Mesenchymal stem cell (in vitro differentiated cells and primary cell): Measurements from ENCODE around the gene RALY.
A peak's percentile ranks its signal among the peaks of the same experiment; 100 is the strongest.

ENCODE experiments used
- DNase-seq: peaks from one replicate; pipeline ENCODE4 v3.0.0-alpha.2; 2013
- H2AFZ ChIP-seq: one replicate; pipeline ENCODE4 v1.6.1; 2013; ENCODE audit warnings: low read depth, mild to moderate bottlenecking, control low read depth, inconsistent platforms, low read length, moderate library complexity
- H2AK5ac ChIP-seq: 2 replicates; pipeline ENCODE4 v1.6.1; 2013; ENCODE audit warnings: low read length, moderate library complexity, mild to moderate bottlenecking, inconsistent platforms; ENCODE audit not compliant: severe bottlenecking
- H2BK120ac ChIP-seq: one replicate; pipeline ENCODE4 v1.6.1; 2013; ENCODE audit warnings: low read depth, mild to moderate bottlenecking, inconsistent platforms, low read length, moderate library complexity
- H2BK12ac ChIP-seq, 2 experiments: one replicate each; pipeline ENCODE4 v1.6.1; 2013; ENCODE audit warnings: inconsistent platforms in 2 of 2, low read length in 2 of 2, mild to moderate bottlenecking in 2 of 2, moderate library complexity in 2 of 2, control low read depth in 1 of 2
- H2BK15ac ChIP-seq: one replicate; pipeline ENCODE4 v1.6.1; 2013; ENCODE audit warnings: mild to moderate bottlenecking, low read depth, inconsistent platforms; ENCODE audit not compliant: poor library complexity, severe bottlenecking
- H2BK5ac ChIP-seq: 2 replicates; pipeline ENCODE4 v1.6.1; 2013; ENCODE audit warnings: low read depth, mild to moderate bottlenecking, low read length, control low read depth, inconsistent platforms; ENCODE audit not compliant: poor library complexity, severe bottlenecking
- H3K14ac ChIP-seq, 2 experiments: one replicate each; pipeline ENCODE4 v1.6.1; 2013; ENCODE audit warnings: inconsistent platforms in 2 of 2, low read length in 2 of 2, control low read depth in 1 of 2, mild to moderate bottlenecking in 1 of 2, moderate library complexity in 1 of 2
- H3K18ac ChIP-seq, 2 experiments: one replicate each; pipeline ENCODE4 v1.6.1; 2013; ENCODE audit warnings: inconsistent platforms in 2 of 2, low read length in 2 of 2, control low read depth in 1 of 2, low read depth in 1 of 2, mild to moderate bottlenecking in 1 of 2
- H3K23ac ChIP-seq, 2 experiments: one replicate each; pipeline ENCODE4 v1.6.1; 2013; ENCODE audit warnings: inconsistent platforms in 2 of 2, low read length in 2 of 2, mild to moderate bottlenecking in 2 of 2, moderate library complexity in 2 of 2, control low read depth in 1 of 2
- H3K27ac ChIP-seq: 2 replicates; pipeline ENCODE4 v1.5.1; 2013; ENCODE audit warnings: mild to moderate bottlenecking, moderate library complexity, low read length, control low read depth, inconsistent platforms; ENCODE audit not compliant: poor library complexity, severe bottlenecking
- H3K27me3 ChIP-seq, 2 experiments: 2 replicates each; pipeline versions ENCODE4 v1.6.1 to v1.7.0; 2013; ENCODE audit warnings: low read length in 2 of 2, mild to moderate bottlenecking in 2 of 2, moderate library complexity in 2 of 2, control low read depth in 1 of 2, inconsistent platforms in 1 of 2; ENCODE audit not compliant: control insufficient read depth in 1 of 2, insufficient read depth in 1 of 2
- H3K36me3 ChIP-seq, 2 experiments: 2 replicates each; pipeline versions ENCODE4 v1.6.1 to v1.7.0; 2013; ENCODE audit warnings: low read length in 2 of 2, control low read depth in 1 of 2, inconsistent platforms in 1 of 2, low read depth in 1 of 2, mild to moderate bottlenecking in 1 of 2; ENCODE audit not compliant: insufficient read depth in 2 of 2, control insufficient read depth in 1 of 2
- H3K4ac ChIP-seq, 2 experiments: one replicate each; pipeline ENCODE4 v1.6.1; 2013; ENCODE audit warnings: inconsistent platforms in 2 of 2, low read length in 2 of 2, mild to moderate bottlenecking in 2 of 2, moderate library complexity in 2 of 2, control low read depth in 1 of 2, low read depth in 1 of 2
- H3K4me1 ChIP-seq: 2 replicates; pipeline ENCODE4 v1.6.1; 2013; ENCODE audit warnings: low read depth, low read length, control low read depth; ENCODE audit not compliant: control insufficient read depth, insufficient read depth
- H3K4me2 ChIP-seq: 2 replicates; pipeline ENCODE4 v1.6.1; 2013; ENCODE audit warnings: low read length, mild to moderate bottlenecking, inconsistent platforms; ENCODE audit not compliant: poor library complexity, severe bottlenecking
- H3K4me3 ChIP-seq, 2 experiments: 2 replicates each; pipeline versions ENCODE4 v1.5.1 to v1.7.0; 2013; ENCODE audit warnings: low read length in 2 of 2, mild to moderate bottlenecking in 2 of 2, control low read depth in 1 of 2, low read depth in 1 of 2; ENCODE audit not compliant: insufficient read depth in 1 of 2
- H3K79me1 ChIP-seq: replicated peaks from 2 replicates; pipeline ENCODE4 v1.6.1; 2013; ENCODE audit warnings: mild to moderate bottlenecking, control low read depth, low read length, inconsistent platforms; ENCODE audit not compliant: poor library complexity, severe bottlenecking
- H3K9ac ChIP-seq: 2 replicates; pipeline ENCODE4 v1.7.0; 2013; ENCODE audit warnings: mild to moderate bottlenecking, low read length, moderate library complexity
- H3K9me3 ChIP-seq: 2 replicates; pipeline ENCODE4 v1.7.0; 2013; ENCODE audit warnings: mild to moderate bottlenecking, low read length; ENCODE audit not compliant: control insufficient read depth
- H4K8ac ChIP-seq: one replicate; pipeline ENCODE4 v1.6.1; 2013; ENCODE audit warnings: inconsistent platforms, mild to moderate bottlenecking, low read length, moderate library complexity
- H4K91ac ChIP-seq: one replicate; pipeline ENCODE4 v1.6.1; 2013; ENCODE audit warnings: mild to moderate bottlenecking, low read length, inconsistent platforms
- WGBS: methylation state at CpG from one replicate; pipeline ENCODE4 v1.1.7; 2013; ENCODE audit warnings: mixed read lengths; 5-methylcytosine and 5-hydroxymethylcytosine counted together

The RALY gene

DNA sequence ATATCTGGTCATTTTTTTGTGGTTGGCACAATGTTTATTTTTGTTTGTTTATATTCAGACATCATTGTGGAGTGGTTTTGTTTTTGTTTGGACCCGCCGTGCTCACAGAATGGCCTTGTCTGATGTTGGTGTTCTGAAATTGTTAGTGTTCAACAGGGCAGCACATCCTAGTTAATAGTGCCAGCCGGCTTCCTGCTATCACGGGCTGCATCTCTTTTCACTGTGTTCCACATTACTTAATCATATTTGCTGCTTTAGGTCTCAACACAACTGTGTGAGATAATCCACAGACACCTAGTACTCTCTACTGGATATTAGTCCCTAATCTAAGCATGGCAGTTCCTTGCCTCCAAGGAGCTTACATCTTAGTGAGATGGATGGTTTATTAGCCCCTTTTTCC, 121.1 kb downstream of the RALY start:
- 85% methylated on average over 4 of the region's 4 CpGs for WGBS

DNA sequence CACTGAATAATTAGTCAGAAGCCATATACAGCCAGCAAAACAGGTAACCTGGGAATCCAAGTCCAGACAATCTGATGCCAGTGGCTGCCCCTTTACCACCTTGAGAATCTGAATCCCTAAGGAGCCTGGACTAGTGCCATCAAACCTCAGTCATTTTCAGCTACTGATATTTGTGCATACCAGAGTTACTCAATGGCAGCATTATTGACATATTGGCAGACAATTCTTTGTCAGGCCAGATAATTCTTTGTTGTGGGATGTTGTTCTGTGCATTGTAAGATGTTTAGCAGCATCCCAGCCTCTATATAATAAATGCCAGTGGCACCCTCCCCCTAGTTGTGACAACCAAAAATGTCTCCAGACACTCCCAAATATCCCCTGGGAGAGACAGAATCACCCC, 121.5 kb downstream of the RALY start:
- Histone ChIP-seq H3K27ac (no peak overlapping the region), H2BK12ac (no peak overlapping the region)

More for the DNA sequence above, 121.1 kb downstream of the RALY start:
- H2AFZ ChIP-seq = no peak overlapping the region
- H2BK15ac ChIP-seq = no peak overlapping the region
- no peak overlapping the region for H2AK5ac ChIP-seq
- no peak overlapping the region for H2BK5ac ChIP-seq
- H3K9ac ChIP-seq = no peak overlapping the region
- DNase-seq = no peak
- peaks cover 3% of the 10 kb centered on the region for H3K4me1 ChIP-seq
- H2BK120ac ChIP-seq = no peak overlapping the region
- H3K23ac ChIP-seq = no peak overlapping the region
- H2BK12ac ChIP-seq = no peak overlapping the region
- H3K36me3 ChIP-seq = peaks cover 0 to under 1% of the 10 kb centered on the region in 2 experiments
- no peak overlapping the region for H3K14ac ChIP-seq
- H3K18ac ChIP-seq = no peak overlapping the region
- no peak overlapping the region for H4K91ac ChIP-seq
- no peak overlapping the region for H3K4me2 ChIP-seq
- H3K27ac ChIP-seq = no peak overlapping the region
- no peak overlapping the region for H4K8ac ChIP-seq
- H3K27me3 ChIP-seq = peaks cover 8 to 9% of the 10 kb centered on the region in 2 experiments
- no peak overlapping the region for H3K4me3 ChIP-seq
- no peaks in the 10 kb centered on the region for H3K9me3 ChIP-seq
- no peak overlapping the region for H3K4ac ChIP-seq
- H3K79me1 ChIP-seq = no peaks in the 10 kb centered on the region

DNA sequence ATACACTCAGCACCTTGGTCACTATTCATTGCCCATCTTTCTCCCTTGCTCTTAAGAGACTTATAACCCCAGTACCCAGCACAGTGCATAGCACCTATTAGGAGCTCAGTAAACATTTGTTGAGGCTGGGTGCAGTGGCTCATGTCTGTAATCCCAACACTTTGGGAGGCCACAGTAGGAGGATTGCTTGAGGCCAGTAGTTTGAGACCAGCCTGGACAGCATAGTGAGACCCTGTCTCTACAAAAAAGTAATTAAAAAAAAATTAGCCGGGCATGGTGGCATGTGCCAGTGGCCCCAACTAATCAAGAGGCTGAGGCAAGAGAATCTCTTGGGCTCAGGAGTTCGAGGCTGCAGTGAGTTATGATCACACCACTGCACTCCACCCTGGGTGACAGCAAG, 126.5 kb downstream of the RALY start:
- Histone ChIP-seq H3K4me1 (no peaks in the 10 kb centered on the region), H3K36me3 (no peaks in the 10 kb centered on the region), H3K27ac (no peak overlapping the region), H3K23ac (no peak overlapping the region), H3K4me2 (no peak overlapping the region), H3K9me3 (no peaks in the 10 kb centered on the region), H3K9ac (no peak overlapping the region), H3K4me3 (no peak overlapping the region), H3K18ac (no peak overlapping the region), H4K91ac (no peak overlapping the region), H3K4ac (no peak overlapping the region), H2BK12ac (no peak overlapping the region), H3K79me1 (no peaks in the 10 kb centered on the region), H2AK5ac (no peak overlapping the region), H2BK15ac (no peak overlapping the region), H4K8ac (no peak overlapping the region), H2AFZ (no peak overlapping the region), H2BK120ac (no peak overlapping the region), H3K27me3 (peaks cover 9 to 12% of the 10 kb centered on the region in 2 experiments), H3K14ac (no peak overlapping the region), H2BK5ac (no peak overlapping the region)
- WGBS = 95% methylated on average over 1 of the region's 2 CpGs
- no peak for DNase-seq

More for the DNA sequence above, 121.5 kb downstream of the RALY start:
- Histone ChIP-seq H2AK5ac (no peak overlapping the region), H4K91ac (no peak overlapping the region), H4K8ac (no peak overlapping the region), H3K4ac (no peak overlapping the region), H2AFZ (no peak overlapping the region), H3K23ac (no peak overlapping the region), H3K4me3 (no peak overlapping the region), H3K14ac (no peak overlapping the region), H3K18ac (no peak overlapping the region), H2BK5ac (no peak overlapping the region), H3K36me3 (no peaks in the 10 kb centered on the region), H2BK120ac (no peak overlapping the region), H3K79me1 (no peaks in the 10 kb centered on the region), H2BK15ac (no peak overlapping the region), H3K4me1 (peaks cover 2% of the 10 kb centered on the region), H3K9me3 (no peaks in the 10 kb centered on the region), H3K4me2 (no peak overlapping the region), H3K9ac (no peak overlapping the region), H3K27me3 (peaks cover 8 to 9% of the 10 kb centered on the region in 2 experiments)
- DNase-seq = no peak

DNA sequence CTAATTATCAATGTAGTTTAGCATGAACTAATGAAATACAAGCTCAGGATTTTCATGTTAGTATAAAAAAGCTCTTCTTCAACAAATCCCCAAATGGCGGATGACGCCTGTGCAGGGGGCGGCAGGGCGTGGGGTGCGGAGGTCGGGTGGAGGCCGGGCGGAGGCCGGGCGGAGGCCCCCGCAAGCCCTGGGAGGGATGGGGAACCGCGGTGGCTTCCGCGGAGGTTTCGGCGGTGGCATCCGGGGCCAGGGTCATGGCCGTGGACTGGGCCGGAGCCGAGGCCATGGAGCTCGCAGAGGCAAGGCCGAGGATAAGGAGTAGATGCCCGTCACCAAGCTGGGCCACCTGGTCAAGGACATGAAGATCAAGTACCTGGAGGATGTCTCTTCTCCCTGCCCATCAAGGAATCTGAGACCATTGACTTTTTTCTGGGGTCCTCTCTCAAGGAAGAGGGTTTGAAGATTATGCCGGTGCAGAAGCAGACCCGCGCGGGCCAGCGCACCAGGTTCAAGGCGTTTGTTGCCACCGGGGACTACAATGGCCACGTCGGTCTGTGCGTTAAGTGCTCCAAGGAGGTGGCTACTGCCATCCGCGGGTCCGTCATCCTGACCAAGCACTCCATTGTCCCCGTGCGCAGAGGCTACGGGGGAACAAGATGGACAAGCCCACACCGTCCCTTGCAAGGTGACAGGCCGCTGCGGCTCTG, 128.7 kb downstream of the RALY start:
- no peak overlapping the region for H3K27ac ChIP-seq
- 97% methylated on average over 43 of the region's 43 CpGs for WGBS

More for the DNA sequence above, 128.7 kb downstream of the RALY start:
- H3K4me2 ChIP-seq = no peak overlapping the region
- H4K8ac ChIP-seq = no peak overlapping the region
- H3K4me1 ChIP-seq = no peaks in the 10 kb centered on the region
- no peak overlapping the region for H3K23ac ChIP-seq
- no peak overlapping the region for H2AK5ac ChIP-seq
- H3K27me3 ChIP-seq = peaks cover 9 to 12% of the 10 kb centered on the region in 2 experiments
- no peak for DNase-seq
- no peaks in the 10 kb centered on the region for H3K36me3 ChIP-seq
- no peak overlapping the region for H2BK12ac ChIP-seq
- no peak overlapping the region for H3K4ac ChIP-seq
- H3K9me3 ChIP-seq = no peaks in the 10 kb centered on the region
- H2BK15ac ChIP-seq = no peak overlapping the region
- peak overlapping the region; percentile 15 for H4K91ac ChIP-seq
- H2BK5ac ChIP-seq = no peak overlapping the region
- no peak overlapping the region for H3K18ac ChIP-seq
- no peaks in the 10 kb centered on the region for H3K79me1 ChIP-seq
- no peak overlapping the region for H2AFZ ChIP-seq
- H3K4me3 ChIP-seq = no peak overlapping the region
- H3K9ac ChIP-seq = no peak overlapping the region
- H2BK120ac ChIP-seq = no peak overlapping the region
- H3K14ac ChIP-seq = peak overlapping the region in 1 of 2 experiments; percentile 72
